H9 (cell line): ENCODE data around the gene EIF4H. TPM values are rescaled to one million over a fixed set of nuclear protein-coding genes. Genes with fewer than 3 reads are reported as not detected.

Source experiments
- DNase-seq: peaks from one replicate; pipeline ENCODE4 v3.0.0-alpha.2; 2017
- H2AFZ ChIP-seq: one replicate; pipeline ENCODE4 v1.6.1; 2013; ENCODE audit warnings: mild to moderate bottlenecking, low read length, control low read depth, moderate library complexity
- H2AK5ac ChIP-seq: 2 replicates; pipeline ENCODE4 v1.6.1; 2013; ENCODE audit warnings: low read length, control low read depth, mixed read lengths; ENCODE audit not compliant: insufficient read length
- H2BK120ac ChIP-seq: one replicate; pipeline ENCODE4 v1.6.1; 2013; ENCODE audit warnings: low read depth, mild to moderate bottlenecking, low read length, control low read depth, inconsistent platforms; ENCODE audit not compliant: poor library complexity, severe bottlenecking
- H2BK12ac ChIP-seq: 2 replicates; pipeline ENCODE4 v1.6.1; 2013; ENCODE audit warnings: low read length, control low read depth, mixed read lengths, low read depth; ENCODE audit not compliant: insufficient read length
- H2BK15ac ChIP-seq: 2 replicates; pipeline ENCODE4 v1.6.1; 2013; ENCODE audit warnings: low read depth, low read length, control low read depth
- H2BK20ac ChIP-seq: one replicate; pipeline ENCODE4 v1.6.1; 2013; ENCODE audit warnings: low read depth, mild to moderate bottlenecking, low read length, control low read depth, inconsistent platforms; ENCODE audit not compliant: poor library complexity, severe bottlenecking
- H2BK5ac ChIP-seq: 2 replicates; pipeline ENCODE4 v1.6.1; 2013; ENCODE audit warnings: low read length, control low read depth, mixed read lengths; ENCODE audit not compliant: insufficient read length
- H3K14ac ChIP-seq: 2 replicates; pipeline ENCODE4 v1.6.1; 2013; ENCODE audit warnings: low read length, control low read depth; ENCODE audit not compliant: insufficient read depth
- H3K18ac ChIP-seq: 2 replicates; pipeline ENCODE4 v1.6.1; 2013; ENCODE audit warnings: low read depth, mild to moderate bottlenecking, mixed read lengths, low read length, control low read depth; ENCODE audit not compliant: insufficient read length
- H3K23ac ChIP-seq: 2 replicates; pipeline ENCODE4 v1.6.1; 2013; ENCODE audit warnings: low read length, control low read depth, mixed read lengths, low read depth; ENCODE audit not compliant: insufficient read length
- H3K23me2 ChIP-seq: 2 replicates; pipeline ENCODE4 v1.6.1; 2013; ENCODE audit warnings: low read depth, mild to moderate bottlenecking, mixed read lengths, low read length, control low read depth; ENCODE audit not compliant: insufficient read length, poor library complexity, severe bottlenecking
- H3K27ac ChIP-seq: 2 replicates; pipeline ENCODE4 v1.5.1; 2013; ENCODE audit warnings: low read length, control low read depth, mixed read lengths, low read depth; ENCODE audit not compliant: insufficient read length
- H3K27me3 ChIP-seq: 2 replicates; pipeline ENCODE4 v1.6.1; 2013; ENCODE audit warnings: low read length, control low read depth, inconsistent platforms; ENCODE audit not compliant: insufficient read depth
- H3K4ac ChIP-seq: 2 replicates; pipeline ENCODE4 v1.6.1; 2013; ENCODE audit warnings: low read depth, mild to moderate bottlenecking, control low read depth, inconsistent platforms, low read length, moderate library complexity
- H3K4me1 ChIP-seq: 2 replicates; pipeline ENCODE4 v1.6.1; 2013; ENCODE audit warnings: low read length, control low read depth, inconsistent platforms; ENCODE audit not compliant: insufficient read depth
- H3K4me2 ChIP-seq: 2 replicates; pipeline ENCODE4 v1.6.1; 2013; ENCODE audit warnings: low read length, control low read depth, mixed read lengths; ENCODE audit not compliant: insufficient read length, insufficient read depth
- H3K56ac ChIP-seq: 2 replicates; pipeline ENCODE4 v1.6.1; 2013; ENCODE audit warnings: low read depth, mild to moderate bottlenecking, mixed read lengths, low read length, control low read depth; ENCODE audit not compliant: insufficient read length
- H3K79me1 ChIP-seq: 2 replicates; pipeline ENCODE4 v1.6.1; 2013; ENCODE audit warnings: low read depth, mild to moderate bottlenecking, moderate library complexity, low read length, control low read depth, inconsistent platforms; ENCODE audit not compliant: insufficient read depth, poor library complexity, severe bottlenecking
- H3K79me2 ChIP-seq: 2 replicates; pipeline ENCODE4 v1.6.1; 2013; ENCODE audit warnings: low read length, control low read depth, inconsistent platforms; ENCODE audit not compliant: insufficient read depth
- H3K9ac ChIP-seq: 2 replicates; pipeline ENCODE4 v1.6.1; 2013; ENCODE audit warnings: low read length, control low read depth, mixed read lengths; ENCODE audit not compliant: insufficient read length; ENCODE audit errors: extremely low read depth
- H3K9me3 ChIP-seq: one replicate; pipeline ENCODE4 v1.6.1; 2013; ENCODE audit warnings: low read depth, low read length, inconsistent platforms; ENCODE audit not compliant: control insufficient read depth
- H3T11ph ChIP-seq: one replicate; pipeline ENCODE4 v1.6.1; 2013; ENCODE audit warnings: mild to moderate bottlenecking, low read length, control low read depth, inconsistent platforms
- H4K20me1 ChIP-seq: one replicate; pipeline ENCODE4 v1.6.1; 2013; ENCODE audit not compliant: control insufficient read depth, insufficient read length, insufficient read depth
- H4K5ac ChIP-seq: 2 replicates; pipeline ENCODE4 v1.6.1; 2013; ENCODE audit warnings: low read depth, mild to moderate bottlenecking, mixed read lengths, low read length, control low read depth; ENCODE audit not compliant: insufficient read length
- H4K8ac ChIP-seq: replicated peaks from 2 replicates; pipeline ENCODE4 v1.6.1; 2013; ENCODE audit warnings: low read length, control low read depth, mixed read lengths, low read depth; ENCODE audit not compliant: insufficient read length
- H4K91ac ChIP-seq: 2 replicates; pipeline ENCODE4 v1.6.1; 2013; ENCODE audit warnings: low read depth, mild to moderate bottlenecking, moderate library complexity, mixed read lengths, low read length, control low read depth; ENCODE audit not compliant: insufficient read length
- H3K27ac Mint-ChIP-seq, 3 experiments: 2 replicates in 2 of 3; 3 replicates in 1 of 3; pipeline ENCODE4 v1.8.0; 2020 to 2021; ENCODE audit warnings: mixed read lengths in 3 of 3, mild to moderate bottlenecking in 1 of 3, moderate library complexity in 1 of 3
- H3K27me3 Mint-ChIP-seq: 2 replicates; pipeline ENCODE4 v1.8.0; 2021; ENCODE audit warnings: low read depth, mild to moderate bottlenecking, moderate library complexity, mixed read lengths
- H3K36me3 Mint-ChIP-seq, 3 experiments: 2 replicates in 2 of 3; 3 replicates in 1 of 3; pipeline ENCODE4 v1.8.0; 2020 to 2021; ENCODE audit warnings: low read depth in 3 of 3, mixed read lengths in 3 of 3; ENCODE audit not compliant: insufficient read depth in 1 of 3
- H3K4me1 Mint-ChIP-seq, 2 experiments: 2 replicates each; pipeline ENCODE4 v1.8.0; 2020; ENCODE audit warnings: mixed read lengths in 2 of 2
- H3K4me3 Mint-ChIP-seq, 2 experiments: 2 replicates in 1 of 2; 3 replicates in 1 of 2; pipeline ENCODE4 v1.8.0; 2020 to 2021; ENCODE audit warnings: mild to moderate bottlenecking in 2 of 2, mixed read lengths in 2 of 2, moderate library complexity in 1 of 2
- H3K9me3 Mint-ChIP-seq, 2 experiments: 2 replicates in 1 of 2; 3 replicates in 1 of 2; pipeline ENCODE4 v1.8.0; 2020; ENCODE audit warnings: mild to moderate bottlenecking in 2 of 2, mixed read lengths in 2 of 2, moderate library complexity in 1 of 2
- CTCF ChIP-seq: fragments of 200-600 bp; sonication (generic); conservative IDR thresholded peaks from 3 replicates; pipeline ENCODE4 v1.8.0; 2021; ENCODE audit warnings: antibody characterized with exemption, mild to moderate bottlenecking
- WGBS: extraction: QIAGEN DNeasy Blood & Tissue Kit; methylation state at CpG from one replicate; pipeline ENCODE4 v1.1.7; 2013; ENCODE audit warnings: missing lambda C conversion rate, low lambda C conversion rate, mixed read lengths; ENCODE audit not compliant: insufficient read length; ENCODE audit errors: extremely low coverage; 5-methylcytosine and 5-hydroxymethylcytosine counted together
- total RNA-seq: library from RNA; stranded (reverse); gene quantifications from 2 replicates; pipeline ENCODE4 v1.2.1, GENCODE V29; 2021

The EIF4H gene
- total RNA-seq, 1 experiment from 2014 or later = 363 TPM

- Histone ChIP-seq H3K9ac (no peak overlapping the region), H3T11ph (no peak overlapping the region), H2BK20ac (no peak overlapping the region), H4K20me1 (peaks cover 3% of the 10 kb centered on the region), H3K27ac (no peak overlapping the region), H4K91ac (no peak overlapping the region), H2BK120ac (no peak overlapping the region), H2BK15ac (no peak overlapping the region), H3K23me2 (peaks cover 2% of the 10 kb centered on the region), H3K14ac (no peak overlapping the region), H3K23ac (no peak overlapping the region), H2AFZ (no peak overlapping the region), H2AK5ac (no peak overlapping the region), H2BK12ac (no peak overlapping the region), H4K5ac (no peak overlapping the region), H3K4ac (no peak overlapping the region), H3K9me3 (no peaks in the 10 kb centered on the region), H3K79me2 (no peaks in the 10 kb centered on the region), H3K56ac (no peak overlapping the region), H3K27me3 (no peaks in the 10 kb centered on the region), H3K4me1 (no peaks in the 10 kb centered on the region), H3K18ac (no peak overlapping the region), H2BK5ac (no peak overlapping the region), H3K79me1 (no peaks in the 10 kb centered on the region), H4K8ac (no peak overlapping the region), H3K4me2 (no peak overlapping the region)
- H3K27ac Mint-ChIP-seq = no peak overlapping the region
- TF ChIP-seq CTCF = peak; percentile 68
- H3K36me3 Mint-ChIP-seq = peaks cover 0 to 4% (median 0%) of the 10 kb centered on the region in 3 experiments; a peak in 2 of 7 replicates
- no CpG with 5 or more reads among the region's 12 CpGs for WGBS
- H3K9me3 Mint-ChIP-seq = no peaks in the 10 kb centered on the region
- H3K4me3 Mint-ChIP-seq = no peak overlapping the region
- peak; percentile 49 for DNase-seq
- H3K4me1 Mint-ChIP-seq = peaks cover 3 to 4% of the 10 kb centered on the region in 2 experiments
- H3K27me3 Mint-ChIP-seq = no peaks in the 10 kb centered on the region; the same call in none of the 2 replicates
These were observed 28.8 kb downstream of the EIF4H start for GRCh38 chr7:74202841-74203556.
